ENCODE measurements around the gene RAB37. TPM values are rescaled to one million over a fixed set of nuclear protein-coding genes. Genes with fewer than 3 reads are reported as not detected.

Gene RAB37
- total RNA-seq, 1 donor = not detected

DNA sequence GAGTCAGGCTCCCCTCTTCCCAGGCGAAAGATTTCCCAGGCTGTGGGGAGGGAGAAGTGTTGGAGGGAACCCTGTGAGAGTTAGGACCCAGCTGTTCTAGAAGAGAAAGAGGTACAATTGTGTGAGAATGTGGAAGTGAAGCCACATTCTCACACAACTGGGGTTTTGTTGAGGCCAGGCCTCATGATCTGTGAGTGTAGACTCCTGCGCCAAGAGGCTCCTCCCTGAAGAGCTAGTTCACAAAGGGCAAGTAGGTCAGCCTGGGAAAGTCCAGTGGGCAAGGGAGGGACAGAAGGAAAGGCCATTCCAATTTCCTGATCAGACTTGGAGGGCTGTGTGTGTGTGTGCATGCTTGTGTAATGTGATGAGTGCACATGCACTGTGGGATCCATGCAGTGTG is 39.5 kb upstream of the RAB37 start:
- H3K4me3 ChIP-seq (ENCODE audit: low read depth, low read length) = no peak overlapping the region
- TF ChIP-seq, protein P1, sequence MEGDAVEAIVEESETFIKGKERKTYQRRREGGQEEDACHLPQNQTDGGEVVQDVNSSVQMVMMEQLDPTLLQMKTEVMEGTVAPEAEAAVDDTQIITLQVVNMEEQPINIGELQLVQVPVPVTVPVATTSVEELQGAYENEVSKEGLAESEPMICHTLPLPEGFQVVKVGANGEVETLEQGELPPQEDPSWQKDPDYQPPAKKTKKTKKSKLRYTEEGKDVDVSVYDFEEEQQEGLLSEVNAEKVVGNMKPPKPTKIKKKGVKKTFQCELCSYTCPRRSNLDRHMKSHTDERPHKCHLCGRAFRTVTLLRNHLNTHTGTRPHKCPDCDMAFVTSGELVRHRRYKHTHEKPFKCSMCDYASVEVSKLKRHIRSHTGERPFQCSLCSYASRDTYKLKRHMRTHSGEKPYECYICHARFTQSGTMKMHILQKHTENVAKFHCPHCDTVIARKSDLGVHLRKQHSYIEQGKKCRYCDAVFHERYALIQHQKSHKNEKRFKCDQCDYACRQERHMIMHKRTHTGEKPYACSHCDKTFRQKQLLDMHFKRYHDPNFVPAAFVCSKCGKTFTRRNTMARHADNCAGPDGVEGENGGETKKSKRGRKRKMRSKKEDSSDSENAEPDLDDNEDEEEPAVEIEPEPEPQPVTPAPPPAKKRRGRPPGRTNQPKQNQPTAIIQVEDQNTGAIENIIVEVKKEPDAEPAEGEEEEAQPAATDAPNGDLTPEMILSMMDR (IDR thresholded peaks at IDR 0.05; ENCODE audit: insufficient read depth, low read depth, low read length) = no peak
- DNase-seq (ENCODE audit: low read depth) = no peak

DNA sequence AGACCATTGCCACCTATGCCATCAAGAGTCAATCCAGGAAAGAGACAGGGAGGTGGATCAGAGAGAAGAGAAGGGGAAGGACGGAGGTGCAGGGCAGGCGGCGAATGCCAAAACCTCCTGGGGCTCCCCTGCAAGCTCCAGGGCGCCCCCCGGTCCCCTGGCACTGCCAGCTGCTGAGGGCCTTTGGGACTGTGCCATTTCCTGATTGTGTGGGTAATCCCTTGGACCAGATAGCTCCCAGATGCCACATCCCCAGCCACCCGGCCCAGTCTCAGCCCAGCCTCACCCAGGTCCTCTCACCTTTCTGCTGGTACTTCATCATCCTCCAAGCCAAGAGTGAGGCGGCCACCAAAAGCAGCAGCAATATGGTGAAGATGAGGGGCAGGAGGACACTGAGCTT is 39.0 kb upstream of the RAB37 start:
- DNase-seq (ENCODE audit: low read depth) = no peak
- TF ChIP-seq, protein P1 (IDR thresholded peaks at IDR 0.05; ENCODE audit: insufficient read depth, low read depth, low read length) = no peak
- no peak overlapping the region for H3K4me3 ChIP-seq (ENCODE audit: low read depth, low read length)

DNA sequence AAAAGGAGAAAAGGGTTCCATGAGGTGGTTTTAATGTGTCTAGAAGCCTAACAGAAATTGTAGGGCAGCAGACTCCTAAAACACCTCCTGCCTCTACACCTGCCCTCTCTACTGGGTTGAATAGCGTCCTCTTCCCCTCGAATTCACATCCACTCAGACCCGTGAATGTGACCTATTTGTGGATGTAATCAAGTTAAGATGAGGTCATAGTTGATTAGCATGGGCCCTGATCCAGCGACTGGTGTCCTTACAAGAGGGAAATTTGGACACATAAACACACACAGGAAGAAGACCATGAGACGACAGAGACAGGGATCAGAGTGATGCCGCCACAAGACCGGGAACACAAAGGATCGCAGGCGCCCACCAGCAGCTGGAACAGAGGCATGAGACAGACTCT is 37.8 kb upstream of the RAB37 start:
- TF ChIP-seq, protein P1 (IDR thresholded peaks at IDR 0.05; ENCODE audit: insufficient read depth, low read depth, low read length) = no peak
- H3K4me3 ChIP-seq (ENCODE audit: low read depth, low read length) = no peak overlapping the region
- DNase-seq (ENCODE audit: low read depth) = no peak

GRCh38 chr17:74702116-74702871 is 34.8 kb upstream of the RAB37 start:
- TF ChIP-seq, protein P1 (IDR thresholded peaks at IDR 0.05; ENCODE audit: insufficient read depth, low read depth, low read length) = no peak
- no peak for DNase-seq (ENCODE audit: low read depth)
- no peak overlapping the region for H3K4me3 ChIP-seq (ENCODE audit: low read depth, low read length)

- no peak overlapping the region for H3K4me3 ChIP-seq (ENCODE audit: low read depth, low read length)
- no peak for DNase-seq (ENCODE audit: low read depth)
- TF ChIP-seq, protein P1 (IDR thresholded peaks at IDR 0.05; ENCODE audit: insufficient read depth, low read depth, low read length) = no peak
These were observed 33.7 kb upstream of the RAB37 start for GRCh38 chr17:74703311-74703710.

DNA sequence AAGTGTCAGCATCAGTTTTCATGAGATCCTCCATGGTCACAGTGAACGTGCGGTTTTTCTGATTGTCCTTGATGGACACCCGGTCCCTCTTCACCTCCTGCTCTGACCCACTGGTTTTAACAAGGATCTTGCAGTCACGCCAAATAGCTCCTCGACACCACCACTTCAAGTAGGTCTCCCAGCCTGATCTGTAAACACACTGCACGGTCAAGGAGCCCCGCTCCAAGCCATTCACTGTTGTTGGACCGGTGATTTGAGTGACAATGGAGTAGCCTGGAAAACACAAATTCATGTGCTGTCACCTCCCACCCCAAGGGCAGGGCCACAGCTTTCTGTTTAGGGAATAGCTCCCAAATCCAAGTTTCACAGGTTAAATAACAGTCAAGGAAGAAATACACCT is 32.5 kb upstream of the RAB37 start:
- H3K4me3 ChIP-seq (ENCODE audit: low read depth, low read length) = no peak overlapping the region
- TF ChIP-seq, protein P1 (IDR thresholded peaks at IDR 0.05; ENCODE audit: insufficient read depth, low read depth, low read length) = no peak
- no peak for DNase-seq (ENCODE audit: low read depth)

Measured in fibroblast of villous mesenchyme (primary cell).